Medulla oblongata (tissue), 1 donor: ENCODE data around the gene GDI2.
"Not testable (repeated sequence)": the region's sequence is repeated elsewhere in the genome, so short reads cannot be mapped to it uniquely, and the experiment has no call there.

Source experiments
- DNase-seq: peaks from one replicate; pipeline ENCODE4 v3.0.0-alpha.2; 2015; ENCODE audit errors: extremely low spot score

The GDI2 gene

GRCh38 chr10:5782174-5782573 lies 31.1 kb downstream of the GDI2 start:
- no peak for DNase-seq

- no peak for DNase-seq
These were observed 33.5 kb downstream of the GDI2 start for GRCh38 chr10:5779730-5780129.

- not testable (repeated sequence) for DNase-seq
These were observed 35.5 kb downstream of the GDI2 start for GRCh38 chr10:5777758-5778157.

GRCh38 chr10:5776881-5777197 lies 36.4 kb downstream of the GDI2 start:
- DNase-seq = peak; percentile 15

DNA sequence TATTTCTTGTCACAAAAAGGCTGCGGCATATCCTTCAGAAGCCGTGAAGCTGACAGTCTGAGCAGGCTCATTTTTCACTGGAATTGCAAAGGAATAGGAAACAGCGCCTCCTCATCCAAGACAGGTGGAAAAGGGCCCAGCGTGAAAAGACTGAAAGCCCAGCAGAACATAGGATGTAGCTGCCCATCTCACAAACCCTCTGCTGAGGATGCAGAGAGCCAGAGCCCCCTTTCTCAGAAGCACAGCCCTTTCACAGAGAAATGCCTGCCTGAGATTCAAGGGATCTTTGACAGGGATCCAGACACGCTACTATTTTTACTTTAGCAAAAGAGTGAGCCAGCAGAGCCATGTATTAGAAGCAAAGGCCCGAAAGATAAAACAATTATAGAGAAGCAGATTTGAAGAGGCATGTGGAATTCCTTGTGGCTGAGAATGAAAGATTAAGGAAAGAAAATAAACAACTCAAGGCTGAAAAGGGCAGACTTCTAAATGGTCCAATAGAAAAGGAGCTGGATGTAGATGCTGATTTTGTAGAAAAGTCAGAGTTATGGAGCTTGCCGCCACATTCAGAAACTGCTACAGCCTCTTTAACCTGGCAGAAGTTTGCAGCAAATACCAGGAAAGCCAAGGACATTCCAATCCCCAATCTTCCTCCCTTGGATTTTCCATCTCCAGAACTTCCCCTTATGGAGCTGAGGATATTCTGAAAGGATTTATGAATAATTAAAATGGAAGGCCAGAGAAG lies 36.9 kb downstream of the GDI2 start:
- DNase-seq = peak; percentile 22

DNA sequence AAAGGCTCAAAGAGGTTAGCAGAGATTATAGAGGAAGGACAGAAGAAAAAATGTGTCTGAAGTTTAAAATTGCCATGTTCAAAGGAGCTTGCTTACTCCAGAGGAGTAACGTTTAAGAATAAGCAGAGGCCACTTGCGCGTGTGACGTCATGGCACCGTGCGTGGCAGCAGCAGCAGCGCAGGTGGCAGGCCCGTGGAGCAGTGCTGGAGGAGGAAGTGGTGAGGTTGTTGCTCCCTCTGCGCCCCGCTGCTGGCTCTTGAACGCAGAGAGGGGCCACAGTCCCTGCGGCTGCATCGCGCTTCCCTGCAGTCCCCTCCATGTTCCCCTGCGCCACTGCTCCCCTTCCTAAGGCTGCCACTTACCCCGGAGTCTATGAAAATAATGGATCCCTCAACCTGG lies 37.5 kb downstream of the GDI2 start:
- no peak for DNase-seq

DNA sequence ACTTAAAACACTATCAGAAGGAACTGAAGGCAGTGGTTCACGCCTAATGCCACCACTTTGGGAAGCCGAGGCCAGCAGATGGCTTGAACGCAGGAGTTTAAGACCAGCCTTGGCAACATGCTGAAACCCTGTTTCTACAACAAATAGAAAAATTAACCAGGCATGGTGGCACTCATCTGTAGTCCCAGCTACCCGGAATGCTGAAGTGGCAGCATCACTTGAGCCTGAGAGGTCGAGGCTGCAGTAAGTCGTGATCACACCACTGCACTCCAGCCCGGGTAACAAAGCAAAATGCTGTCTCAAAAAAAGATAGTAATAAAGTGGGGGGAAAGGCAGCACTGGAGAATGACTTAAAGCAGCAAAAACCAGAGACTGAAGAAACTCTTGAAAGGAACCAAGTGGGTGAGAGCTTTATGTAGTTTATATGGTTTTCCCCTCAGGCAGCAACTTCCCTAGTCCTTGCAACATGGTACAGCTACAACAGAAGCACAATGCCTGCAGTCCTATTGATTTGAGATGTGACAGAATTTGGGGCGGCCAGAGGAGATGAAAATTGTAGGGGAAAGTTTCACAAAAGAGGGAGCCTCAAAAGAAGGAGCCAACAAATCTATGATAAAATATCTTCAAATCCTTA lies 38.1 kb downstream of the GDI2 start:
- no peak for DNase-seq

DNA sequence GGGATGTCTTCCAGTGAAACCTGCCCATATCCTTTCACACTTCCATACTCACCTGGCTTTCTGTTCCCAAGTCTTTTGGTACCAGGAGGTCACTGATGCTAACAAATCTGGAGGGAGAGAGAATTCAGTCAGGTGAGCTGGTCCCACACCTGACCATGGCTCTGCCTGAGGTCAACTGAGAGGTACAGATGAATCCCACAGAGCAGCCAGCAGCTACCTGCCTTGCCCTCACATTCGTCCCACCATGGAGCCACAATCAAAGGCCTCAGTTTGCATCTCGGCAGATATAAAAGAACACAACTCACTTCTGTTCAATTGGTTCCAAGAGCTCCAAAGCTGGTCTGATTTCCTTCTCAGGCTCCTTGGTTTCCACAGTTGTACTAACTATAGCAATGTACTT lies 47.0 kb downstream of the GDI2 start:
- no peak for DNase-seq

GRCh38 chr10:5765617-5766016 lies 47.6 kb downstream of the GDI2 start:
- DNase-seq = no peak

DNA sequence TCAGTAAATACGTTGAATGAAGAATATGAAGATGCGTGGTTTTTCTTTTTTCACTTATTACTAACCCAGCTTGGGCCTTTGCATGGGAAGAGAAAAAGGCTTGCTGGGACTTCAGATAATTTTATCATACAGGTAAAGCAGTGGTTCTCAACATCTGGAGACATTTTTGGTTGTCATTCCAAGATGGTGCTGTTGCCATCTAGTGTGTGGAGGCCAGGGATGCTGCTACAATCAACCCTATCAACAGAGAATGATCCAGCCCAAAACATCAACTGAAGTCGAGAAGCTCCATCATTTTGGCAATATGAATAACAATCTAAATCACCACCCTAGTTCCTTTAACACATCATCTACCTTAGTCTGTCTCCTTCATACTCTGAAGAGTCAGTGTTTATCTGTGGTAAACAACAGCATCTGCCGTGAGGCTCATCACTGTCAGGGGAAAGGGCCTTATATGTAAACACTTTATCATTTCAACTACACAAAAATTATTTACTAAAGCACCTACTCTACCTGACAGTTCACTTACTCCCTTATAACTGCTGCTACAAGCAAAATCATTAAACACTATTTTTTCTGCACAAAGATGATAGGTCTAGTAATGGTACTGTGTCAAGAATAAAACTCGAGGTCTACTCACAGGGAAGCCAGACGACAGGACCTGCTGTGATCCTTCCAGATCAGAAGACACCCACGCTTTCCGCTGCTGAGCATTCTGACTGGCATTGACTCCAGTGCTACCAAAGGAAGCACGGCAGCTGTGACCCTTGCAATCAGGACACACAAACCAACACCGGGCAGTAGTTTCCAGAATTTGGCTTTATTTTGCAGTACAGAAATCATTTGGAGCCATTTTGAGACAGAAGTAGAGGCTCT lies 48.6 kb downstream of the GDI2 start:
- no peak for DNase-seq

- DNase-seq = no peak
These were observed 50.7 kb downstream of the GDI2 start for GRCh38 chr10:5762531-5762930.

- DNase-seq = no peak
These were observed 52.0 kb downstream of the GDI2 start for GRCh38 chr10:5761220-5761619.

DNA sequence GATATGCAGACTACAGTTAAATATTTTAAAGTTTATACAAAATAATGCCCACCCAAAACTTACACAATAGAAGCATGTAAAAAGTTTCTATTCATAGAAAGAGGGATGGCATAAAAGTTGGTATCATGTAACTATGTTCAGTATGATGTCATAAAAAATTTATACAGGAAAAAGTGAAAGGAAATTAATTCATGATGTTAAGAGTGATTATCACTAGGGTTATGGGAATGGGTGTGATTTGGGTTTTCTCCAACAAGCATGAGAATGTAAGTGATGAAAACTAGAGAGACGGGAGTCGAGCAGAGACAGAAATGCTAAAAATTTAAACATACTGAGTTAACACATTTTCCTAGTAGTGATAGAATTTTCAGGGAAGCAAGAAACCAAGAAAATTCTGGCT lies 52.7 kb downstream of the GDI2 start:
- no peak for DNase-seq

- DNase-seq = no peak
These were observed 54.3 kb downstream of the GDI2 start for GRCh38 chr10:5758927-5759326.

DNA sequence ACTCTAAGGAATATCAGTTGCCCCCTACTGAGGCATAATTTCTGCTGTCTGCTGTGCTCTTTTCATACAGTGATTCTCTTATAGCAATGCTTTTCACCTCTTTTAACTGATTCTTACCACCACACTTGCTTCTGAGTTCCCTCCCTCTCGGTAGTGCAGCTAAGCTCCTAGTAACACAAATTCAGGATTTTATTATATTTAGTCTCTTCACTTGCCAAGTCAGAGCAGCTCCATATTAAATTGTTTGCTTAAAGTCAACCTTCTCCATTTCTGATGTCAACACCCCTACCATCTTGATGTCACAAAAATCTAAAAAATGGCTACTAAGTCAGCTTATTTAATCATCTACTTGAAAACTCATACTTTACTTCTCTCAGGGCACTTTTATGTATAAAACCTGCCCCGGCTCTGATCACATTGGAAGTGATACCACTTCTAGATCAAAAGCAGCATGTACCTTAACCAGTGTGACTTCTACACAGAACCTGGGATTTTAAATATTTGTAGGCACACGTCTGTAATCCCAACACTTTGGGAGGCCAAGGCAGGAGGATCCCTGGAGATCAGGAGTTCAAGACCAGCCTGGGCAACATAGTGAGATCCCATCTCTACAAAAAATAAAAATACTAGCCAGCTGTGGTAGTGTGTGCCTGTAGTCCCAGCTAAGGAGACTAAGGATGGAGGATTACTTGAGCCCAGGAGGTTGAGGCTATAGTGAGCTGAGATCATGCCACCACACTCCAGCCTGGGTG lies 55.3 kb downstream of the GDI2 start:
- no peak for DNase-seq

DNA sequence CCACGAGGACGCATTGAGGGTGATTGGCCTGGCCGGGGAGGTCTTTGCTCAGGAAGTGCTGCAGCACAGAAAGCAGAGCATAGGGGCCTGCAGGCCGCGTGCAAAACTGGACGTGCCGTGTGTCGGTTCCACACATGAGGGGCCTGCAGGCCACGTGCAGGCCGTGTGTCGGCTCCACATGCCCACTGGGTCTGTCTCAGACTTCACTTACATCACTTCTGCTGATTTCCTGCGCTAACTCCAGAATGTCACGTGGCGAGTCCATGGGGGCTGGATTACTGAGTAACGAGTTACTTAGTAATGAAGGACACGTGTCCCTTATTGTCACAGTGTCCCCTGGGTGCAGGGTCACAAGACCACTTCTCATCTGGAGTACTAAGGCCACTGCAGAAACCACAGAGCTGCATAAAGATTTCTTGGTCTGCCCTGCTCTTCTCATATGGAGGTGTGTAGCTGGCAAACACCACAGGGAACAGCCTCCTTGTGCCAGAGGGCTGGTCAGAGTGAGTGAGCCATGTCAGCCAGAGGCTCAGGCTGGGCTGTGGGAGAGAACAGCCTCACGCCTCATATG lies 60.8 kb downstream of the GDI2 start:
- DNase-seq = no peak

GRCh38 chr10:5751601-5752253 lies 61.5 kb downstream of the GDI2 start:
- DNase-seq = no peak

DNA sequence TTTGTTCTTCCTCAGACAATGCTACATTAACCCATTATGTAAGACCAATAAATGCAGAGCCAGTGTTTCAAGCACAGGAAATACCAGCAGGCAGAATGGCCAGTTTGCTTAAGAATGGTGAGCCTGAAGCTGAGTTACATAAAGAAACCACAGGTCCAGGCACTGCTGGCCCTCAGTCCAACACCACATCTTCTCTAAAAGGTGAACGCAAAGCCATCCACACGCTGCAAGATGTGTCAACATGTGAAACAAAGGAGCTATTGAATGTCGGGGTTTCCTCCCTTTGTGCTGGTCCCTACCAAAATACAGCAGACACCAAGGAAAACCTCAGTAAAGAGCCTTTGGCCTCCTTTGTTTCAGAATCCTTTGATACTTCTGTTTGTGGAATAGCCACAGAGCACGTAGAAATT lies 64.8 kb downstream of the GDI2 start:
- no peak for DNase-seq

- no peak for DNase-seq
These were observed 67.0 kb downstream of the GDI2 start for GRCh38 chr10:5746197-5746596.

- DNase-seq = no peak
These were observed 68.4 kb downstream of the GDI2 start for GRCh38 chr10:5744849-5745248.

DNA sequence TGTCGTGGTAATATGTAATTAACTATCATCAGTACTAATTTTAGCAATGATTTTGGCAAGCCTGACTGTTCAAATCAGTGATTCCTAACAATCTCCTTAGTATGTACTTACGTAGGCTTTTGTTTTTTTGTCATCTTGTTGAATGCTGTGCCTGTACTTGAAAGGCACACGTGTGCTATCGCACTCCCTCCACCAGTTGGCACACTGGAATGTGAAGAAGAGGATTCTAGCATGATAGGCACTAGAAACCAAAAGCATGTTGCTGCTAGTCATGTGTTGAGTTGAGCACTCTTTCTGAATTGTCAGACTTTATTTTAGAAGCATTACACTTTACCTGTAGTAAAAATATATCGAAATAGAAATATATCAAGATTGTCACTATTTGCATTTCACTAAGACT lies 69.5 kb downstream of the GDI2 start:
- no peak for DNase-seq
